ENCODE measurements around the gene PADI4. TPM values are rescaled to one million over a fixed set of nuclear protein-coding genes. Genes with fewer than 3 reads are reported as not detected.

The PADI4 gene
- total RNA-seq, 1 donor from 2014 or later: 0.23 TPM

- no peak for DNase-seq (ENCODE audit: low spot score)
These were observed 42.1 kb downstream of the PADI4 start for GRCh38 chr1:17350083-17350482.

GRCh38 chr1:17350928-17351446, 43.0 kb downstream of the PADI4 start:
- no peak for DNase-seq (ENCODE audit: low spot score)

- DNase-seq (ENCODE audit: low spot score): no peak
These were observed 43.8 kb downstream of the PADI4 start for GRCh38 chr1:17351598-17352324.

GRCh38 chr1:17352419-17352909, 44.5 kb downstream of the PADI4 start:
- no peak for DNase-seq (ENCODE audit: low spot score)

GRCh38 chr1:17355898-17356297, 47.9 kb downstream of the PADI4 start:
- DNase-seq (ENCODE audit: low spot score): no peak

GRCh38 chr1:17356387-17357026, 48.5 kb downstream of the PADI4 start:
- DNase-seq (ENCODE audit: low spot score): no peak

GRCh38 chr1:17358557-17358956, 50.6 kb downstream of the PADI4 start:
- DNase-seq (ENCODE audit: low spot score): no peak

- no peak for DNase-seq (ENCODE audit: low spot score)
These were observed 51.0 kb downstream of the PADI4 start for GRCh38 chr1:17359031-17359430.

- no peak for DNase-seq (ENCODE audit: low spot score)
These were observed 51.8 kb downstream of the PADI4 start for GRCh38 chr1:17359808-17360207.

- no peak for DNase-seq (ENCODE audit: low spot score)
These were observed 52.4 kb downstream of the PADI4 start for GRCh38 chr1:17360272-17360956.

- no peak for DNase-seq (ENCODE audit: low spot score)
These were observed 53.7 kb downstream of the PADI4 start for GRCh38 chr1:17361687-17362086.

GRCh38 chr1:17363351-17363750, 55.4 kb downstream of the PADI4 start:
- DNase-seq (ENCODE audit: low spot score): no peak

GRCh38 chr1:17363771-17364170, 55.8 kb downstream of the PADI4 start:
- DNase-seq (ENCODE audit: low spot score): no peak

GRCh38 chr1:17365293-17365692, 57.3 kb downstream of the PADI4 start:
- no peak for DNase-seq (ENCODE audit: low spot score)

- no peak for DNase-seq (ENCODE audit: low spot score)
These were observed 61.5 kb downstream of the PADI4 start for GRCh38 chr1:17369466-17369865.

- no peak for DNase-seq (ENCODE audit: low spot score)
These were observed 62.6 kb downstream of the PADI4 start for GRCh38 chr1:17370618-17371017.

GRCh38 chr1:17371896-17372295, 63.9 kb downstream of the PADI4 start, which contains the start of gene PADI6:
Gene PADI6, plus strand, starts transcription at chr1:17372196. Its CDS starts 50 bp downstream, at chr1:17372246.
- no peak for DNase-seq (ENCODE audit: low spot score)

GRCh38 chr1:17372955-17373354, 65.0 kb downstream of the PADI4 start:
- DNase-seq (ENCODE audit: low spot score): no peak

- DNase-seq (ENCODE audit: low spot score): no peak
These were observed 67.7 kb downstream of the PADI4 start for GRCh38 chr1:17375651-17376050.

GRCh38 chr1:17377325-17377953, 69.4 kb downstream of the PADI4 start:
- DNase-seq (ENCODE audit: low spot score): peak; percentile 45

GRCh38 chr1:17381161-17381560, 73.2 kb downstream of the PADI4 start:
- DNase-seq (ENCODE audit: low spot score): no peak

GRCh38 chr1:17392199-17392740, 84.3 kb downstream of the PADI4 start:
- DNase-seq (ENCODE audit: low spot score): no peak

Data from ureter (tissue), 1 donor.